A172 (cell line): ENCODE results near the gene CUEDC2. TPM values are rescaled to one million over a fixed set of nuclear protein-coding genes. Genes with fewer than 3 reads are reported as not detected.
A peak's percentile ranks its signal among the peaks of the same experiment; 100 is the strongest.

Source experiments
- DNase-seq: peaks from one replicate; pipeline ENCODE4 v3.0.0-alpha.2; 2015; ENCODE audit warnings: low spot score
- total RNA-seq: library from RNA; depleted of rRNA; stranded (reverse); fragments of >200 nt; shearing (Covaris generic); gene quantifications from 2 replicates; pipeline ENCODE4 v1.2.3, GENCODE V29; 2014

Gene CUEDC2
- total RNA-seq, 1 experiment from 2014 or later, result 121 TPM

DNA sequence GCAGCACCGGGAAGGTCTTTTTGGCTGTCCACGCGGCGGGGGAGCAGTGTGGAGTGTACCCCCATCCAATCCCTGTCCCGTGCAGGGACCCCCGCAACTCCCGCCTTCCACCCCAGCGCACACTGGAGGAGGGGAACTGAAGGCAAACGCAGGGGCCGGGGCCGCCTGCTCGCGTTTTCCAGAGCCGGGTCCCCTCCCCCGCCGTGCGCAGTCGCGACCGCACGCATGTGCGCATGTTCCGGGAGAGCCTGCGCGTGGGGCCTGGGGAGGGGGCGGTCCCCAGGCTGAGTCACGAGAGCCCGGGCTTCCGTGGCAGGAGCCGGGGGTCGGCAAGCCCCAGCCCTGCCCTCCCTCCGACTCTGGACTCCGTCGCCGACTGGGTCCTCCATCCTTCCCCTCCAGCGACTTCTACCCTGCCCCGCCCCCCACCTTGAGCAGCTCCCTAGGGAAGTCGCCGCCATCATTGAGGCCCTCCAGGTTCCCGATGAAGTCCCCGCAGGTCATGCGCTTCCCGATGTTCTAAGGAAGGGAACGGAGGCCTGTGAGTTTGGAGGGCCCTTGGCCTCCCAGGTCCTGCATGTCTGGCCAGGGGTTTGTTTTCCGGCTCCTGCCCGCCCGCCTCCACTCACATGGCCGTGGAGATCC lies 21.8 kb downstream of the CUEDC2 start:
- no peak for DNase-seq

DNA sequence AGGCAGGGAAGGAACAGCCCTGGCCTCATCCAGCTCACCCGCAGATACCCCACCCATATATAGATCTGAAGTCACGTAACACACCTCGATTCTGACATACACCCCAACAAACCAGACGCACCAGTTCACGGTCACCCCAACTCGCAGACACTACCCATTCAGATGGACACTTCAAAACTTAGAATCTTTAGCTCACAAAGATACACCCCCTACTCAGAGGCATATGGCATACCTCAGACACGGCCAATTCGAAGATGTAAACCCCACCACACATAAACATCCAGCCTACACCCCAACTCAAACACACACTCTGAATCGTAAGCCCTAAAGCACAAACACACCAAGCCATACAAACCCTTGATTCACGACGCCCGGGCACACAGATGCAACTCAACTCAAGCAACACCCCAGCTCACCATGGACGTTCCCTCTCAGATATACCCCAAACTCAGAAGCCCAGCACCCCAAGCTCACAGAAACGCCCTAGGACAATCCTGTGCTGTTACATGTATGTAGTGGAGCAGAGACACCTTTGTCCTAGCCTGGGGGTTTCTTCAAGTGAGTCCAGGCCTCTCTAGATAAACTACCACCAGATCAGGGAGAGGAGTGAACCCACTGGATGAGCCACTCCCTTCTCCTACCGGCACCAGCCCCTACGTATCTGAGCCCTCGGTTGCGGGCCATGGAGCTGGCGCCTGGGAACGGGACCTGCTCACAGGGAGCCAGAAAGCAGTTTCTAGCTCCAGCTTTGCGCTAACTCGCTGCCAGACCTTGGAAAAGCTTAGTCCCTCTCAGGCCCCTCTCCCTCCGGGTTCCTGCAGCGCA lies 22.6 kb downstream of the CUEDC2 start:
- no peak for DNase-seq

DNA sequence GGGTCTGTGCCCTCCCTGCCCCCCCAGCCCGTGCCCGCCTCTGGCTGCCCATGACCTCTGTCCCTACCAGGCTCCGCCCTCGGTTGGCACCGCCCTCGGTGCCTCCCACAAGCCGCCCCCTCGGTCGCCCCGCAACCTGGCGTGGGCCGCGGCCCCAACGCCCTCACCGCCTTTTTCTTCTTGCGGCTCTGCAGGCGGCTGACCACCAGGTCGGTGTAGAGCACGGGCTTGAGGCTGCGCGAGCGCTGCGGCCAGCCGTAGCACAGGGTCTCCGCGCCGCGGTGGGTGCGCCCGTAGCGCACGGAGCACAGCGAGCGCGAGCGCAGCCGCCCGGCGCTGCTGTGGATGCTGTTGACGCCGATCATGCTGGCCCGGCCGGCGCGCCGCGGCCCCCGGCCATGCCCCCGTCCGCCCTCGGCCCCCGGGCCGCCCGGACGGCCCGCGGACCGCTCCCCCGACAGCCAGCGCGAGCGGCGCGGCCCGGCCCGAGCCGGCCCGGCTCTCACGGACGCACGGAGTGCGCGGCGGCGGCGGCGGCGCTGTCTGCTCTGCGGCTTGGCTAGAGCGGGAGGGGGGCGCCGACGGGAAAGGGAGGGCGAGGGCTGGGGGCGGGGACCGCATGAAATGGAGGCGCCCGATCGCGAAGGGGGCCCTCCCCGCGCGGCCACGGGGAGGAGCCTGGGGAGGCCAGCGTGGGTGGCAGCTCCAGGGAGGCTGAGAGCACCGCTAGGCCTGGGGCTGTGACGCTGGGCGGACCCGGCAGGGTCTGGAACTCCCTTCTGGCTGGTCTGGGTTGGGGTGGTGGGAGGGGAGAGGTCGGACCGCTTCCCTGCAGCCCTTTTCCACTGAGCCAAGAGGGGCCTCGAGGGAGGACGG lies 23.4 kb downstream of the CUEDC2 start:
- DNase-seq, result no peak

GRCh38 chr10:102408131-102408727 lies 24.1 kb downstream of the CUEDC2 start:
- no peak for DNase-seq

DNA sequence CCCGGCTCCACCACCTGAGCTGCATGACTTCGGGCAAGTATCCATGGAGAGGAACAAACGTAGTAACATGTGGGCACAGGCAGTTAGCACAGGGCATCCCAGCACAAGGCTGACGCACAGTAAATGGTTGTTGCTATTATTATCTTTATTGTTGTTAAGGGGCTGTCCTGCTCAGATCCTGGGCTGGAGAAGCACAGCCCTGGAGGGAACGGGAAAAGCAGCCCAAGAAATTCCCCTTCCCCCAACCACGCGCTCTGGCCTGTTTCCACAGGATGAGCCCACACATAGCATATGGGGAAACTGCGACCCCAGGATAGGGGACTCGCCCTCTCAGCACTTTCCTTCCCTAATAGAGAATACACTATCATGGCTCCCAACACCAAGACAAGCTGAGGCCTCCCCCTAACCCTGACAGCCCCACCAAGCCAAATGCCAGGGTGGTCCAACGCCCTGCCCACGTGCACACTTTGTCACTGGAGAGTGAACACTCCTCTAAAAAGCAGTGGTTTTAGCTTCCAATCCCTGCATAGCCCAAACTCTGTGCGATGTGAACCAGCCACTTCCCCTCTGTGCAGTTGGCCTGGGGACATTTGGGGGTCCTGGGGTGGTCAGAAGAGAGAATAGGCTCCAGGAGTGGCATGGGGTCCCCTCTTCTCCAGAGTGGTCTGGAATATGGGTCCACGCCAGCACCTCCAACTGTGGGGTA lies 24.8 kb downstream of the CUEDC2 start:
- DNase-seq, result no peak

GRCh38 chr10:102406815-102407214 lies 25.6 kb downstream of the CUEDC2 start:
- no peak for DNase-seq

DNA sequence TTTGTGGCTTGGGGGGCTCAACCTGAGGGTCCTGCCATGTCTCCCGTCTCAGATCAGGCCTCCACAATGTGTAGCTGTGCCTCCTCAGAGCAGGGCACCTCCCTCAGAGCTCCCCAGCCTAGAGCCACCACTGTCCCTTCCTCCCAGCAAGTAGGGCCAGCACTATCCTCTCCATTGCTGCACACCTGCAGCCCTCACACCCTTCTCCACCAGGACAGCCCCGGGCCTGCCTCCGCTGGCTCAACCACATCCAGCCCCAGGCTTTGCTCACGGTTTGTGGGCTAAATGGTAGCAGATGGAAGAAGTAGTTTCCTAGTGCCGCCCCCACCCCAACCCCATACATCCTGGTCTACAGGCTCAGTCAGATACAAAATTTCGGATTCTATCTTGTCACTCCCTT lies 26.7 kb downstream of the CUEDC2 start:
- DNase-seq, result no peak

DNA sequence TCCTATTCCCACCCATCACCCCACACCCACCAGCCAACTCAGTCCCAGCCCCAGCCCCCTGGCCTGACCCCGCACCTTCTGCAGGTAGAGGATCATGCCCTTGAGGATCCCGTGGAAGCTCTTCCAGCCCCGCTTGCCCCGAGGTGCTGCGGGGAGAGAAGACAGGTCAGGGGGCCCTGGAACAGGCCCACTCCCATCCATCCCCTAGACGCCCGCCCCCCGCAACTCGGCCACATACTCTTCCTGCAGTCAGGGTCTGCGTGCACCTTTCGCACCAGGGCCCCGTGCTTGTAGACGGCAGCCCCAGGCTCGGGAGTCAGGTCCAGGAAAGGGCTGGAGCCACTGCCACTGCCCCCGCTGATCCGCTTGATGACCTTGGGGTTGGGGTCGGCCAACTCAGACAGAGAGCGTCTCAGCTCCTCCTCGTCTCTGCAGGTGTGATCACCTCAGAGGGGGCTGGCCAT lies 27.2 kb downstream of the CUEDC2 start:
- no peak for DNase-seq

GRCh38 chr10:102404361-102405107 lies 27.8 kb downstream of the CUEDC2 start:
- no peak for DNase-seq

- no peak for DNase-seq
These were observed 29.3 kb downstream of the CUEDC2 start for GRCh38 chr10:102403115-102403514.

DNA sequence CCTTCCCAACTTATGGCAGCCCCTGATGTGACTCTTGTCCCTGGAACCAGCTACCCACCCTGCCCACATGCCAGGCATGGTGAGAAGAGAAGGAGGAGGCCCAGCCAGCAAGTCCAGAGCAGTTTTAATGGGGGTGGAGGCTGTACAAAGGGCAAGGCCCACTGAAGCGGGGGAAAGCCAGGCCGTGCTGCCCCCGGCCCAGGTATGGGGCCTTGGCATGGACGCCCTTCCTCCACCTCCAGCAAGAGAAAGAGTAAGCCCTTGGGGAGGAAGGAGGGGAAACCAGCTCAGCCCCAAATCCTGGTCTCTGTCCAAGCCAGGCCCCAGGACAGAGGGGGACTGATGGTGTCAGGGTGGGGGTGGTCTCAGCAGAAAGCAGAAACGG lies 29.9 kb downstream of the CUEDC2 start:
- no peak for DNase-seq

DNA sequence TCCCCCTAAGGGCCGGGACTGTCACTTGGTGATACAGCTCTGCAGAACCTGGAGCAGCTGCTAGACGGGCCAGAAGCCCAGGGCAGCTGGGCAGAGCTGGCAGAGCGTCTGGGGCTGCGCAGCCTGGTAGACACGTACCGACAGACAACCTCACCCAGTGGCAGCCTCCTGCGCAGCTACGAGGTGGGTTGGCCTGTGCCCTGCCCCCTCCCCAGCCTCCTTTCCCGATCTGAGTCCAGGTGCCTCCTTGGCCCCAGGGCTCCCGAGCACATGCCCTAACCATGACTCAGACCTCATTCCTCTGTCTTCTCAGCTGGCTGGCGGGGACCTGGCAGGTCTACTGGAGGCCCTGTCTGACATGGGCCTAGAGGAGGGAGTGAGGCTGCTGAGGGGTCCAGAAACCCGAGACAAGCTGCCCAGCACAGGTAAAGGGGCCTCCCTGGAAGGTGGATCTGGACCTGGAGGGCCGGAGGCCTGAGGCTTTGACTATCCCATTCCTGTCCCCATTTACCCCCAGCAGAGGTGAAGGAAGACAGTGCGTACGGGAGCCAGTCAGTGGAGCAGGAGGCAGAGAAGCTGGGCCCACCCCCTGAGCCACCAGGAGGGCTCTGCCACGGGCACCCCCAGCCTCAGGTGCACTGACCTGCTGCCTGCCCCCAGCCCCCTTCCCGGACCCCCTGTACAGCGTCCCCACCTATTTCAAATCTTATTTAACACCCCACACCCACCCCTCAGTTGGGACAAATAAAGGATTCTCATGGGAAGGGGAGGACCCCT lies 30.5 kb downstream of the CUEDC2 start:
- peak; percentile 88 for DNase-seq

- DNase-seq, result no peak
These were observed 31.1 kb downstream of the CUEDC2 start for GRCh38 chr10:102401342-102401654.

GRCh38 chr10:102400598-102401341 lies 31.6 kb downstream of the CUEDC2 start:
- DNase-seq, result no peak

DNA sequence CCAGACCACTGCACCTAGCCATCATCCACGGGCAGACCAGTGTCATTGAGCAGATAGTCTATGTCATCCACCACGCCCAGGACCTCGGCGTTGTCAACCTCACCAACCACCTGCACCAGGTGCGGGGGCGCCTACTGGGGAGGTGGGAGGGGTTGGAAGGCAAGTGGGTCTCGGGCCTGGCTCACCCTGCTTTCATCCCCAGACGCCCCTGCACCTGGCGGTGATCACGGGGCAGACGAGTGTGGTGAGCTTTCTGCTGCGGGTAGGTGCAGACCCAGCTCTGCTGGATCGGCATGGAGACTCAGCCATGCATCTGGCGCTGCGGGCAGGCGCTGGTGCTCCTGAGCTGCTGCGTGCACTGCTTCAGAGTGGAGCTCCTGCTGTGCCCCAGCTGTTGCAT lies 32.3 kb downstream of the CUEDC2 start:
- no peak for DNase-seq

DNA sequence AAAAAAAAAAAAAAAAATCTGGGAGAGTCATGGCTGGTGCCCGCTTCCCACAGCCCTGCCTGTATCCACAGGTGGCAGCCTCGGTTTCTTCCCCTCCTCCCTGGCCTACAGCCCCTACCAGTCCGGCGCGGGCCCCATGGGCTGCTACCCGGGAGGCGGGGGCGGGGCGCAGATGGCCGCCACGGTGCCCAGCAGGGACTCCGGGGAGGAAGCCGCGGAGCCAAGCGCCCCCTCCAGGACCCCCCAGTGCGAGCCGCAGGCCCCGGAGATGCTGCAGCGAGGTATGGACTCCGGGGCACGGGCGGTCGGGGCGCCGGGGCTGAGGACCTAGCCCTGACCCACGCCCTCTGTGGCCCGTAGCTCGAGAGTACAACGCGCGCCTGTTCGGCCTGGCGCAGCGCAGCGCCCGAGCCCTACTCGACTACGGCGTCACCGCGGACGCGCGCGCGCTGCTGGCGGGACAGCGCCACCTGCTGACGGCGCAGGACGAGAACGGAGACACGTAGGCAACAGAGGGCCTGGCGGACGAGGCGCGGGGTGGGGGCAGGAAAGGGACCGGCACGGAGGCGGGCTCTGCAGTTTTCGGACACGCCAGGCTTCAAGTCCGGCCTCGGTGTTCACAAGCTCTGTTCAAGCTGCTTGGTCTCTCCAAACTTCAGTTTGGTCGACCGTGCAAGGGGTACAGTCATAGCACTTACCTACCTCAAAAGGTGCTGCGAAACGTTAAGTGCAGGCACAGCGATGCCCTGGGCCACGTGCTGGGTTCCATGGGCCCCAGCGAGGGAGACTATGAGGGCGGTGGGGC lies 33.0 kb downstream of the CUEDC2 start:
- peak; percentile 63 for DNase-seq

DNA sequence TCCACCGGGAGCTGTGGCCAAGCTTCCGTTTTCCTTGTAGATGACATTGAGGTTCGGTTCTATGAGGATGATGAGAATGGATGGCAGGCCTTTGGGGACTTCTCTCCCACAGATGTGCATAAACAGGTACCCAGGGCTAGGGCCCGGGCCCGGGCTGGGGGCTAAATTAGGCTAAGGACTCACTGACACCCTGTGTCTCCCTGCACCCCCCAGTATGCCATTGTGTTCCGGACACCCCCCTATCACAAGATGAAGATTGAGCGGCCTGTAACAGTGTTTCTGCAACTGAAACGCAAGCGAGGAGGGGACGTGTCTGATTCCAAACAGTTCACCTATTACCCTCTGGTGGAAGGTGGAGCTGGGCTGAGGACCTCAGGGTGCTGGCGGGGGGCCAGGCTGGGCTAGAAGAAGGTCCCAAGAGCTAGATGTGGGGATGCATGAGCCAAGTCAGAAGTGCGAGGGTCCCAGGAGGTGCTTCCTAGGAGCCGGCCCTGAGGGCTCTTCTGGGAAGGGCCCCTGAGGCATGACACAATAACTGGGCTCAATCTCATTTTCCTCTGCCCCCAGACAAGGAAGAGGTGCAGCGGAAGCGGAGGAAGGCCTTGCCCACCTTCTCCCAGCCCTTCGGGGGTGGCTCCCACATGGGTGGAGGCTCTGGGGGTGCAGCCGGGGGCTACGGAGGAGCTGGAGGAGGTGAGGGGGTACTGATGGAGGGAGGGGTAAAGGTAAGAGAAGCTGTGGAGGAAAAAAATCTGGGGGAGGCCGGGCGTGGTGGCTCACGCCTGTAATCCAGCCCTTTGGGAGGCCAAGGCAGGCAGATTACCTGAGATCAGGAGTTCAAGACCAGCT lies 34.0 kb downstream of the CUEDC2 start:
- DNase-seq, result no peak
